ENCODE results near the gene AGFG1.
"Not testable (repeated sequence)": the region's sequence is repeated elsewhere in the genome, so short reads cannot be mapped to it uniquely, and the experiment has no call there.

The AGFG1 gene

DNA sequence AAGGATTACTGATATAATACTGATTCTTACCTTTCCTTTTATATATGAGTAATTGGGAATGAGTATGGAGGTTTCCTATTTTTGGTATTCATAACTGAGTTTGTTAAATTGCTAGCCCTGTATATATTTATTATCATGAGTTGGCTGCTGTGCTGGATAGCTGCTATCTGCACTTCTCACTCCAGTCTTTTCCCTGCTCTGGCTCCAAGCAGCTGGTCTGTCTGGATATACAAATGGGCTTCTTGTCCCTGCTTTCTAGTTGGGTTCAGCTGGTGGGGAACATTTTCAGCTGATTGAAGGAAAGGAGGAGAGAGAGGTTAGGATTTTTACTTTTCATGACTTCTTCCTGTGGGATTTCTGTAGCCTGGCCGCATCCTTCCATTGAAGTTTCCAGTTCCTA is 41.2 kb downstream of the AGFG1 start:
- no peak for DNase-seq
- peaks cover 8% of the 10 kb centered on the region for H3K79me2 ChIP-seq (ENCODE audit: control insufficient read depth, insufficient read depth, low read length, poor library complexity)
- H3K27ac ChIP-seq (ENCODE audit: low read depth, low read length): no peak overlapping the region
- peaks cover 5% of the 10 kb centered on the region for H3K79me1 ChIP-seq (ENCODE audit: low read length)
- H3K9me3 ChIP-seq (ENCODE audit: insufficient read depth, low read depth, low read length): no peaks in the 10 kb centered on the region
- H3K9ac ChIP-seq (ENCODE audit: low read length): no peak overlapping the region
- no peak overlapping the region for H3K14ac ChIP-seq (ENCODE audit: low read length)
- H4K8ac ChIP-seq (ENCODE audit: low read depth, low read length): no peak overlapping the region
- no peak overlapping the region for H2AK5ac ChIP-seq (ENCODE audit: low read length)
- no peak overlapping the region for H3K4me3 ChIP-seq (ENCODE audit: low read depth, low read length)
- H3K27me3 ChIP-seq (ENCODE audit: insufficient read depth, low read length): no peaks in the 10 kb centered on the region
- no peak overlapping the region for H2AFZ ChIP-seq (ENCODE audit: insufficient read depth, low read length, poor library complexity)
- WGBS (ENCODE audit: extremely low coverage, insufficient coverage, insufficient read length): no CpG with 5 or more reads among the region's 1 CpG
- H3K4ac ChIP-seq (ENCODE audit: low read depth, low read length): peak overlapping the region; percentile 91
- peaks cover 0 to 2% of the 10 kb centered on the region in 2 experiments for H3K36me3 ChIP-seq (ENCODE audit: control insufficient read depth in 1 of 2, insufficient read depth in 2 of 2, low read length in 2 of 2)
- H2BK12ac ChIP-seq (ENCODE audit: low read length): no peak overlapping the region
- no peak overlapping the region for H2BK120ac ChIP-seq (ENCODE audit: insufficient read depth, low read length, poor library complexity)
- H4K91ac ChIP-seq (ENCODE audit: low read depth, low read length): no peak overlapping the region
- H3K23ac ChIP-seq (ENCODE audit: low read length): no peak overlapping the region
- H2BK5ac ChIP-seq (ENCODE audit: low read depth, low read length, poor library complexity): peak overlapping the region; percentile 40
- no peak overlapping the region for H4K12ac ChIP-seq (ENCODE audit: low read depth, low read length)
- peaks cover 6 to 17% of the 10 kb centered on the region in 2 experiments for H3K4me1 ChIP-seq (ENCODE audit: control insufficient read depth in 1 of 2, insufficient read depth in 2 of 2, low read length in 2 of 2)
- H3K4me2 ChIP-seq (ENCODE audit: low read length): no peak overlapping the region
- H3K18ac ChIP-seq (ENCODE audit: low read length): peak overlapping the region; percentile 59

DNA sequence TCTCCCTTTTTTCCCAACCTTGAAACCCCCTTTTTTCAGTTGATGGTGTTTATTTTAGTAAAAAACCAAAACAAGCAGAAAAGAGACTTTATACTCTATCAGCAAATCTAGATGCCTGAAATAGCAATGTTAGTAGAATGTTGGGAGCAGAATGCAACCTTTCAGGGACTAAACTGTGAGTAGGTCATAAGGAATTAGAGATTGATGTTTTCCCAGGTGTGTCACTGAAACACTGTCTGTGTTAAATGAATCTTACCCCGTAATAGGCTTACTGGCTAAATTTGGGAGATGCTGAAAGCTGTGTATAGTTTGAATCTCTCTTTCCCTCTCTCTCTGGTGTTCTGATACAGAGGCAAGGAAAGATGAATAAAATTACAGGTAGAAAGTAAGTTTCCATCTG is 43.8 kb downstream of the AGFG1 start:
- Histone ChIP-seq H2BK12ac (ENCODE audit: low read length) (no peak overlapping the region), H2BK120ac (ENCODE audit: insufficient read depth, low read length, poor library complexity) (no peak overlapping the region), H2BK5ac (ENCODE audit: low read depth, low read length, poor library complexity) (no peak overlapping the region), H4K12ac (ENCODE audit: low read depth, low read length) (no peak overlapping the region), H3K4me3 (ENCODE audit: low read depth, low read length) (no peak overlapping the region), H4K8ac (ENCODE audit: low read depth, low read length) (no peak overlapping the region), H3K9ac (ENCODE audit: low read length) (no peak overlapping the region), H3K27ac (ENCODE audit: low read depth, low read length) (peak overlapping the region; percentile 46), H3K14ac (ENCODE audit: low read length) (no peak overlapping the region), H3K4ac (ENCODE audit: low read depth, low read length) (peak overlapping the region; percentile 55), H2AFZ (ENCODE audit: insufficient read depth, low read length, poor library complexity) (no peak overlapping the region), H2AK5ac (ENCODE audit: low read length) (no peak overlapping the region), H3K4me1 (ENCODE audit: control insufficient read depth in 1 of 2, insufficient read depth in 2 of 2, low read length in 2 of 2) (peaks cover 9 to 15% of the 10 kb centered on the region in 2 experiments), H3K4me2 (ENCODE audit: low read length) (peak overlapping the region; percentile 14), H3K27me3 (ENCODE audit: insufficient read depth, low read length) (no peaks in the 10 kb centered on the region), H3K18ac (ENCODE audit: low read length) (no peak overlapping the region), H3K23ac (ENCODE audit: low read length) (no peak overlapping the region), H3K36me3 (ENCODE audit: control insufficient read depth in 1 of 2, insufficient read depth in 2 of 2, low read length in 2 of 2) (peaks cover 0 to 2% of the 10 kb centered on the region in 2 experiments), H3K9me3 (ENCODE audit: insufficient read depth, low read depth, low read length) (no peaks in the 10 kb centered on the region), H4K91ac (ENCODE audit: low read depth, low read length) (no peak overlapping the region), H3K79me1 (ENCODE audit: low read length) (peaks cover 4% of the 10 kb centered on the region), H3K79me2 (ENCODE audit: control insufficient read depth, insufficient read depth, low read length, poor library complexity) (peaks cover 7% of the 10 kb centered on the region)
- DNase-seq: peak; percentile 46 to 87
- WGBS (ENCODE audit: extremely low coverage, insufficient coverage, insufficient read length): no CpG with 5 or more reads among the region's 1 CpG

DNA sequence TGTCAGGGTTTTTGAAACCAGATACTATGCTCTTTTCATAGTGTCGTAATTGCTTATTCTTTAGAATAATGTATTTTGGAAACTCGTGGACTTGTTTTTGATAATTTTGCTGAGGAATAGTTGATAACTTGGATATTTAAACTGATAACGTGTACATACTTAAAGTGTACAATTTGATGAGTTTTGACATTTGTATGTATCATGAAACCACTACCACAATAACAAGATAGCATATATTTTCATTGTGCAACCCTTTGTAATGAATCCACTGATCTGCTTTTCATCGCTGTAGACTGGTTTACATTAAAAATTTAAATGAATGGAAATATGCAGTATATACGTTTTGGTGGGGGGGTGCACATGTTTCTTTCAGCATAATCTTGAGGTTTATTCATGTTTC is 45.8 kb downstream of the AGFG1 start:
- peak in 1 of 2 donors; percentile 45 for DNase-seq
- no CpG with 5 or more reads among the region's 5 CpGs for WGBS (ENCODE audit: extremely low coverage, insufficient coverage, insufficient read length)

DNA sequence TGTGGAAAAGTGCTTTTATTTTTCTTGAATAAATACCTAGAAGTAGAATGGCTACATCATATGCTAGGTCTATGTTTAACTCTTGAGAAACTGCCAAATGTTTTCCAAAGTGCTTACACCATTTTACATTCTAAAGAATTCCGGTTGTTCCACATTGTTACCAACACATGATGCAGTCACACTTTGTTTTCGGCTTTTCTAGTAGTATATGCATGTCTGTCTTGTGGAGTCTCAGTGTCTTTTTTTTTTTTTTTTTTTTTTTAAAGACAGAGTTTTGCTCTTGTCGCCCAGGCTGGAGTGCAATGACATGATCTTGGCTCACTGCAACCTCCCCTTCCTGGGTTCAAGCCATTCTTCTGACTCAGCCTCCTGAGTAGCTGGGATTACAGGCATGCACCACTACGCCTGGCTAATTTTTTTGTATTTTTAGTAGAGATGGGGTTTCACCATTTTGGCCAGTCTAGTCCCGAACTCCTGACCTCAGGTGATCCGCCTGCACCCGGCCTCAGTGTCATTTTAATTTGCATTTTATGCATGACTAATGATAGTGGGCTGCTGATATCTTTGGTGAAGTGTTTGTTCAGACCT is 46.4 kb downstream of the AGFG1 start:
- not testable (repeated sequence) for H4K12ac ChIP-seq (ENCODE audit: low read depth, low read length); H4K8ac ChIP-seq (ENCODE audit: low read depth, low read length); H3K36me3 ChIP-seq (ENCODE audit: control insufficient read depth in 1 of 2, insufficient read depth in 2 of 2, low read length in 2 of 2); H3K79me2 ChIP-seq (ENCODE audit: control insufficient read depth, insufficient read depth, low read length, poor library complexity); H3K9me3 ChIP-seq (ENCODE audit: insufficient read depth, low read depth, low read length); H3K4me2 ChIP-seq (ENCODE audit: low read length); H3K27me3 ChIP-seq (ENCODE audit: insufficient read depth, low read length); H2AFZ ChIP-seq (ENCODE audit: insufficient read depth, low read length, poor library complexity); H3K23ac ChIP-seq (ENCODE audit: low read length); H3K4me3 ChIP-seq (ENCODE audit: low read depth, low read length); H3K9ac ChIP-seq (ENCODE audit: low read length); H3K79me1 ChIP-seq (ENCODE audit: low read length)
- Histone ChIP-seq H2BK120ac (ENCODE audit: insufficient read depth, low read length, poor library complexity) (peak overlapping the region; percentile 83), H4K91ac (ENCODE audit: low read depth, low read length) (peak overlapping the region; percentile 73), H3K18ac (ENCODE audit: low read length) (peak overlapping the region; percentile 71), H3K4me1 (ENCODE audit: control insufficient read depth in 1 of 2, insufficient read depth in 2 of 2, low read length in 2 of 2) (peaks cover 9 to 13% of the 10 kb centered on the region in 2 experiments), H3K4ac (ENCODE audit: low read depth, low read length) (peak overlapping the region; percentile 52), H2BK12ac (ENCODE audit: low read length) (peak overlapping the region; percentile 40), H3K27ac (ENCODE audit: low read depth, low read length) (peak overlapping the region; percentile 64), H2AK5ac (ENCODE audit: low read length) (peak overlapping the region; percentile 62), H2BK5ac (ENCODE audit: low read depth, low read length, poor library complexity) (peak overlapping the region; percentile 84), H3K14ac (ENCODE audit: low read length) (peak overlapping the region; percentile 74)
- WGBS (ENCODE audit: extremely low coverage, insufficient coverage, insufficient read length): no CpG with 5 or more reads among the region's 7 CpGs
- peak; percentile 67 to 97 for DNase-seq

More for the DNA sequence above, 45.8 kb downstream of the AGFG1 start:
- Histone ChIP-seq H3K36me3 (ENCODE audit: control insufficient read depth in 1 of 2, insufficient read depth in 2 of 2, low read length in 2 of 2) (peaks cover 1 to 2% of the 10 kb centered on the region in 2 experiments), H3K27ac (ENCODE audit: low read depth, low read length) (peak overlapping the region; percentile 47), H3K79me2 (ENCODE audit: control insufficient read depth, insufficient read depth, low read length, poor library complexity) (peaks cover 7% of the 10 kb centered on the region), H3K27me3 (ENCODE audit: insufficient read depth, low read length) (no peaks in the 10 kb centered on the region), H3K9me3 (ENCODE audit: insufficient read depth, low read depth, low read length) (no peaks in the 10 kb centered on the region), H3K79me1 (ENCODE audit: low read length) (peaks cover 4% of the 10 kb centered on the region), H2BK12ac (ENCODE audit: low read length) (no peak overlapping the region), H3K4ac (ENCODE audit: low read depth, low read length) (no peak overlapping the region), H3K4me2 (ENCODE audit: low read length) (no peak overlapping the region), H3K14ac (ENCODE audit: low read length) (no peak overlapping the region), H2BK5ac (ENCODE audit: low read depth, low read length, poor library complexity) (no peak overlapping the region), H3K4me3 (ENCODE audit: low read depth, low read length) (no peak overlapping the region), H3K23ac (ENCODE audit: low read length) (no peak overlapping the region), H2AFZ (ENCODE audit: insufficient read depth, low read length, poor library complexity) (no peak overlapping the region), H3K9ac (ENCODE audit: low read length) (no peak overlapping the region), H2AK5ac (ENCODE audit: low read length) (no peak overlapping the region), H2BK120ac (ENCODE audit: insufficient read depth, low read length, poor library complexity) (no peak overlapping the region), H3K4me1 (ENCODE audit: control insufficient read depth in 1 of 2, insufficient read depth in 2 of 2, low read length in 2 of 2) (peaks cover 9 to 15% of the 10 kb centered on the region in 2 experiments), H3K18ac (ENCODE audit: low read length) (no peak overlapping the region), H4K12ac (ENCODE audit: low read depth, low read length) (no peak overlapping the region), H4K8ac (ENCODE audit: low read depth, low read length) (no peak overlapping the region), H4K91ac (ENCODE audit: low read depth, low read length) (no peak overlapping the region)
